ENCODE data around the gene TMTC4. TPM values are rescaled to one million over a fixed set of nuclear protein-coding genes. Genes with fewer than 3 reads are reported as not detected.

TMTC4 gene
- polyA plus RNA-seq, 3 donors, result 2.1 to 11.5 (median 3.9) TPM

- Mint-ChIP-seq H3K27ac (peak overlapping the region; percentile 79 to 92 (median 87)), H3K4me3 (peak overlapping the region; percentile 57 to 77), H3K4me1 (peaks cover 57% of the 10 kb centered on the region), H3K9me3 (peaks cover 0 to 3% (median 0%) of the 10 kb centered on the region in 7 donors), H3K36me3 (peaks cover 12 to 21% of the 10 kb centered on the region in 2 donors), H3K27me3 (ENCODE audit: low read depth in 3 of 3) (peaks cover 0 to 2% (median 0%) of the 10 kb centered on the region in 3 donors)
- peak; percentile 10 to 43 (median 13) for DNase-seq
- peak overlapping the region; percentile 75 to 83 for H3K27ac ChIP-seq (ENCODE audit: low read depth in 1 of 2, low read length in 2 of 2)
- H3K9ac ChIP-seq (ENCODE audit: insufficient read depth, low read length, poor library complexity, severe bottlenecking), result peak overlapping the region; percentile 39
- no peaks in the 10 kb centered on the region for H3K9me3 ChIP-seq (replicated peaks in 1 of 2; ENCODE audit: control insufficient read depth in 1 of 2, insufficient read depth in 1 of 2, low read length in 2 of 2)
- H4K20me1 ChIP-seq (ENCODE audit: insufficient read depth, low read length), result no peaks in the 10 kb centered on the region
- H3K4me2 ChIP-seq (replicated peaks; ENCODE audit: extremely low read depth, low read length, poor library complexity, severe bottlenecking), result peak overlapping the region; percentile 47
- no peaks in the 10 kb centered on the region for H3K79me2 ChIP-seq (ENCODE audit: insufficient read depth, low read length)
- peak overlapping the region in 1 of 3 experiments; percentile 29 for H3K4me3 ChIP-seq (replicated peaks in 1 of 3; ENCODE audit: low read depth in 2 of 3, low read length in 3 of 3)
- 45% methylated on average over 2 of the region's 6 CpGs for WGBS (ENCODE audit: insufficient coverage)
- no peaks in the 10 kb centered on the region for H3K27me3 ChIP-seq (ENCODE audit: control insufficient read depth in 2 of 2, insufficient read depth in 2 of 2, low read length in 2 of 2)
- peak overlapping the region; percentile 58 for H2AFZ ChIP-seq (ENCODE audit: insufficient read depth, low read depth, low read length, poor library complexity, severe bottlenecking)
- no peak for TF ChIP-seq CTCF (IDR thresholded peaks at IDR 0.05)
- intact Hi-C loops (cut with micrococcal nuclease), result no loop called here
- H3K4me1 ChIP-seq (ENCODE audit: control insufficient read depth in 1 of 2, insufficient read depth in 2 of 2, low read length in 2 of 2), result peaks cover 46 to 56% of the 10 kb centered on the region in 2 donors
- no peaks in the 10 kb centered on the region for H3K36me3 ChIP-seq (replicated peaks in 1 of 2; ENCODE audit: control insufficient read depth in 1 of 2, insufficient read depth in 2 of 2, low read length in 2 of 2)
Observed at GRCh38 chr13:100610391-100611347, 63.9 kb downstream of the TMTC4 start.

DNA sequence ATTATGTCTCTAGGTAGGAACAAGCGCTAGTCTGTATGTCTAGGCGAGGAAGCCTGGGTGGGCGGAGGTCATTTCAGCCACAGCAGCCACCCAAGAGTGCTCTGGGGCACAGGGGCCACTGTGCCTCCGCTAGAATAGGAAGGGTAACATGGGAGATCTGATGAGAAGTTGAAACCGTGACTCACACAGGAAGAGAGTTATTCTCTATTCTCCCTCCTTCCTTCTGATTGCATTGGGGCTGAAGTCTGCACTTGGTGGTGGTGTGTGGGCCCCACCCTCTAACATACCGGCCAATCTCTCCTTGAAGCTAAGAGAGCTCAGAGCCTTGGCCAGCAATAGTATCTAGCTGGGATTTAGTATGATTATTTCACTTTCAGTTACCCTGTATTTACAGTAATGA, 65.7 kb downstream of the TMTC4 start:
- Mint-ChIP-seq H3K27me3 (ENCODE audit: low read depth in 3 of 3) (peaks cover 0 to 2% (median 0%) of the 10 kb centered on the region in 3 donors), H3K4me3 (peak overlapping the region; percentile 47 to 56), H3K9me3 (peaks cover 0 to 2% (median 0%) of the 10 kb centered on the region in 7 donors), H3K36me3 (peaks cover 12 to 21% of the 10 kb centered on the region in 2 donors), H3K4me1 (peaks cover 67% of the 10 kb centered on the region), H3K27ac (peak overlapping the region; percentile 64 to 94 (median 90))
- peak overlapping the region; percentile 49 for H2AFZ ChIP-seq (ENCODE audit: insufficient read depth, low read depth, low read length, poor library complexity, severe bottlenecking)
- H3K4me1 ChIP-seq (ENCODE audit: control insufficient read depth in 1 of 2, insufficient read depth in 2 of 2, low read length in 2 of 2), result peaks cover 56 to 66% of the 10 kb centered on the region in 2 donors
- intact Hi-C loops (cut with micrococcal nuclease), result no loop called here
- peak overlapping the region in 1 of 3 experiments; percentile 30 for H3K4me3 ChIP-seq (replicated peaks in 1 of 3; ENCODE audit: low read depth in 2 of 3, low read length in 3 of 3)
- H3K9ac ChIP-seq (ENCODE audit: insufficient read depth, low read length, poor library complexity, severe bottlenecking), result no peak overlapping the region
- peak overlapping the region; percentile 45 for H3K4me2 ChIP-seq (replicated peaks; ENCODE audit: extremely low read depth, low read length, poor library complexity, severe bottlenecking)
- no peak for TF ChIP-seq CTCF (IDR thresholded peaks at IDR 0.05)
- H3K36me3 ChIP-seq (replicated peaks in 1 of 2; ENCODE audit: control insufficient read depth in 1 of 2, insufficient read depth in 2 of 2, low read length in 2 of 2), result no peaks in the 10 kb centered on the region
- no peaks in the 10 kb centered on the region for H3K79me2 ChIP-seq (ENCODE audit: insufficient read depth, low read length)
- 27% methylated on average over 3 of the region's 6 CpGs for WGBS (ENCODE audit: insufficient coverage)
- DNase-seq, result peak; percentile 49 to 74 (median 66)
- H3K27me3 ChIP-seq (ENCODE audit: control insufficient read depth in 2 of 2, insufficient read depth in 2 of 2, low read length in 2 of 2), result no peaks in the 10 kb centered on the region
- H3K9me3 ChIP-seq (replicated peaks in 1 of 2; ENCODE audit: control insufficient read depth in 1 of 2, insufficient read depth in 1 of 2, low read length in 2 of 2), result no peaks in the 10 kb centered on the region
- H4K20me1 ChIP-seq (ENCODE audit: insufficient read depth, low read length), result no peaks in the 10 kb centered on the region
- H3K27ac ChIP-seq (ENCODE audit: low read depth in 1 of 2, low read length in 2 of 2), result peak overlapping the region; percentile 54 to 83
